Activated CD8-positive, alpha-beta memory T cell treated with anti-CD3 and anti-CD28 coated beads for 36 hours (primary cell): ENCODE results near the gene ZNF787. TPM values are rescaled to one million over a fixed set of nuclear protein-coding genes. Genes with fewer than 3 reads are reported as not detected.
"Not testable (repeated sequence)": the region's sequence is repeated elsewhere in the genome, so short reads cannot be mapped to it uniquely, and the experiment has no call there.

ENCODE experiments used
- CTCF ChIA-PET: fragments of 350-600 bp; sonication (Branson Sonifier 250); formaldehyde crosslinking; loops from one replicate; lab custom pipeline; 2021; ENCODE audit warnings: antibody characterized with exemption; lab: Charles Lee
- POLR2A ChIA-PET: fragments of 350-600 bp; sonication (Branson Sonifier 250); formaldehyde crosslinking; loops from one replicate; lab custom pipeline; 2021; ENCODE audit warnings: antibody characterized with exemption; lab: Charles Lee
- total RNA-seq, 2 experiments: library from RNA; stranded (reverse); gene quantifications; one replicate each; pipeline ENCODE4 v1.2.3, GENCODE V29; 2021

Gene ZNF787
- total RNA-seq, 2 experiments from 2014 or later, result 30.9 to 33.4 TPM

GRCh38 chr19:56098237-56098636 lies 22.9 kb downstream of the ZNF787 start:
- POLR2A ChIA-PET, CTCF ChIA-PET: not testable (repeated sequence)

- CTCF ChIA-PET, result no interaction called here
Measured at GRCh38 chr19:56097776-56098175, 23.3 kb downstream of the ZNF787 start.

GRCh38 chr19:56097306-56097705 lies 23.8 kb downstream of the ZNF787 start:
- CTCF ChIA-PET, result no interaction called here
- POLR2A ChIA-PET, result no interaction called here

More at GRCh38 chr19:56097776-56098175, 23.3 kb downstream of the ZNF787 start:
- POLR2A ChIA-PET, result no interaction called here

- ChIA-PET CTCF (no interaction called here), POLR2A (no interaction called here)
Measured at GRCh38 chr19:56096665-56097064, 24.4 kb downstream of the ZNF787 start.

GRCh38 chr19:56094449-56094848 lies 26.6 kb downstream of the ZNF787 start:
- ChIA-PET CTCF (no interaction called here), POLR2A (interaction anchor here (0.6 kb wide), 1 partner anchor 16 kb away, joined by 3 read pairs; no protein-coding TSS in a partner anchor)

- CTCF ChIA-PET, result no interaction called here
Measured at GRCh38 chr19:56092685-56093631, 28.1 kb downstream of the ZNF787 start.

GRCh38 chr19:56091751-56092546 lies 29.1 kb downstream of the ZNF787 start:
- POLR2A ChIA-PET, result no interaction called here
- CTCF ChIA-PET, result interaction anchor here (0.8 to 1.3 kb wide), 2 partner anchors 11 to 13 kb away, joined by 3 to 5 read pairs; no protein-coding TSS in a partner anchor

More at GRCh38 chr19:56092685-56093631, 28.1 kb downstream of the ZNF787 start:
- POLR2A ChIA-PET, result no interaction called here

- ChIA-PET POLR2A (no interaction called here), CTCF (interaction anchor here (0.8 to 1.3 kb wide), 2 partner anchors 10 to 12 kb away, joined by 3 to 5 read pairs; no protein-coding TSS in a partner anchor)
Measured at GRCh38 chr19:56091066-56091490, 30.0 kb downstream of the ZNF787 start.

GRCh38 chr19:56089344-56089743 lies 31.8 kb downstream of the ZNF787 start:
- ChIA-PET CTCF (no interaction called here), POLR2A (no interaction called here)

GRCh38 chr19:56088497-56089215 lies 32.4 kb downstream of the ZNF787 start:
- ChIA-PET POLR2A (no interaction called here), CTCF (no interaction called here)

- ChIA-PET CTCF (no interaction called here), POLR2A (no interaction called here)
Measured at GRCh38 chr19:56087647-56088496, 33.2 kb downstream of the ZNF787 start.

GRCh38 chr19:56086671-56087430 lies 34.2 kb downstream of the ZNF787 start:
- CTCF ChIA-PET, result interaction anchor here (1.0 kb wide), 1 partner anchor 25 kb away, joined by 3 read pairs; no protein-coding TSS in a partner anchor
- POLR2A ChIA-PET, result no interaction called here

GRCh38 chr19:56085571-56086275 lies 35.4 kb downstream of the ZNF787 start:
- POLR2A ChIA-PET, result no interaction called here

GRCh38 chr19:56084835-56085536 lies 36.1 kb downstream of the ZNF787 start:
- POLR2A ChIA-PET, result no interaction called here
- CTCF ChIA-PET, result interaction anchor here (0.6 to 0.7 kb wide), 2 partner anchors 9 to 18 kb away, joined by 3 to 5 read pairs; no protein-coding TSS in a partner anchor

More at GRCh38 chr19:56085571-56086275, 35.4 kb downstream of the ZNF787 start:
- CTCF ChIA-PET, result interaction anchor here (0.7 kb wide), 1 partner anchor 19 kb away, joined by 5 read pairs; no protein-coding TSS in a partner anchor

- CTCF ChIA-PET, result no interaction called here
- POLR2A ChIA-PET, result no interaction called here
Measured at GRCh38 chr19:56083668-56084067, 37.4 kb downstream of the ZNF787 start.
